H1 (cell line): ENCODE results near the gene DDX41. TPM values are rescaled to one million over a fixed set of nuclear protein-coding genes. Genes with fewer than 3 reads are reported as not detected.
A peak's percentile ranks its signal among the peaks of the same experiment; 100 is the strongest.

Experiments
- BCL11A ChIP-seq, 2 experiments: IDR thresholded peaks; one replicate each; pipeline ENCODE4 v1.6.1; 2011; ENCODE audit warnings: low read depth in 2 of 2, low read length in 2 of 2, mild to moderate bottlenecking in 2 of 2
- CEBPB ChIP-seq: IDR thresholded peaks from 2 replicates; pipeline ENCODE4 v1.6.1; 2012; ENCODE audit warnings: low read depth, low read length
- HDAC2 ChIP-seq, 2 experiments: fragments of 300-600 bp in 1 of 2; sonication (generic) in 1 of 2; IDR thresholded peaks; 2 replicates each; pipeline ENCODE4 v1.6.1; 2011 to 2012; ENCODE audit warnings: low read depth in 2 of 2, low read length in 2 of 2, mild to moderate bottlenecking in 2 of 2, moderate library complexity in 2 of 2, borderline replicate concordance in 1 of 2, inconsistent platforms in 1 of 2
- JUN ChIP-seq: IDR thresholded peaks from 2 replicates; pipeline ENCODE4 v1.6.1; 2011; ENCODE audit warnings: low read depth, mild to moderate bottlenecking, improper control_type of control experiment, low read length
- KDM1A ChIP-seq: fragments of 200-600, 300-600 bp; sonication (generic); IDR thresholded peaks from 2 replicates; pipeline ENCODE4 v1.7.1; 2016; ENCODE audit warnings: mild to moderate bottlenecking, low read length, borderline replicate concordance
- RBBP5 ChIP-seq: IDR thresholded peaks from 2 replicates; pipeline ENCODE4 v1.7.1; 2012; ENCODE audit warnings: low read depth, mild to moderate bottlenecking, inconsistent platforms, low read length, moderate library complexity, borderline replicate concordance
- RXRA ChIP-seq: IDR thresholded peaks from 2 replicates; pipeline ENCODE4 v1.6.1; 2011; ENCODE audit warnings: low read depth, mild to moderate bottlenecking, low read length, moderate library complexity; ENCODE audit not compliant: insufficient read depth
- TAF1 ChIP-seq: IDR thresholded peaks from 2 replicates; pipeline ENCODE4 v1.6.1; 2011; ENCODE audit warnings: mild to moderate bottlenecking, low read depth, low read length
- YY1 ChIP-seq: IDR thresholded peaks from 2 replicates; pipeline ENCODE4 v1.6.1; 2011; ENCODE audit warnings: low read depth, mild to moderate bottlenecking, low read length
- ZNF274 ChIP-seq: IDR thresholded peaks from 2 replicates; pipeline ENCODE4 v1.7.0; 2012; ENCODE audit warnings: low read length, borderline replicate concordance; ENCODE audit errors: extremely low read depth
- polyA plus RNA-seq, 7 experiments: library from polyadenylated mRNA; depleted of rRNA in 3 of 7; stranded (reverse) in 5 of 7; unstranded in 2 of 7; fragments of >200 nt in 5 of 7; fragments of 200-250 nt in 2 of 7; gene quantifications; 1 replicate in 5 of 7; 2 replicates in 1 of 7; 4 replicates in 1 of 7; pipeline versions ENCODE4 v1.2.1 to v1.2.3, GENCODE V29; 2011 to 2013; ENCODE audit warnings: missing spikeins in 2 of 7, mixed read lengths in 2 of 7
- total RNA-seq: library from RNA; stranded (reverse); fragmentation: NEBNext Ultra II Directional; extraction: Animal tissue kit (Norgen Biotek cat#: 25700); gene quantifications from 2 replicates; pipeline ENCODE4 v1.2.1, GENCODE V29; 2021
- TF ChIP-seq, protein P1 (sequence below): IDR thresholded peaks from 2 replicates; pipeline ENCODE4 v1.6.1; 2012; ENCODE audit warnings: inconsistent platforms
- TF ChIP-seq, protein P2 (sequence below): fragments of 300-600 bp; sonication (generic); IDR thresholded peaks from 2 replicates; pipeline ENCODE4 v1.7.1; 2012; ENCODE audit warnings: low read length, moderate library complexity, mild to moderate bottlenecking, inconsistent platforms; ENCODE audit not compliant: insufficient replicate concordance

Gene DDX41
- total and polyA plus RNA-seq, 2 of the 8 experiments (the other 6 are each of a cell fraction or from before 2014, with no cell fraction given): 102 to 135 TPM

DNA sequence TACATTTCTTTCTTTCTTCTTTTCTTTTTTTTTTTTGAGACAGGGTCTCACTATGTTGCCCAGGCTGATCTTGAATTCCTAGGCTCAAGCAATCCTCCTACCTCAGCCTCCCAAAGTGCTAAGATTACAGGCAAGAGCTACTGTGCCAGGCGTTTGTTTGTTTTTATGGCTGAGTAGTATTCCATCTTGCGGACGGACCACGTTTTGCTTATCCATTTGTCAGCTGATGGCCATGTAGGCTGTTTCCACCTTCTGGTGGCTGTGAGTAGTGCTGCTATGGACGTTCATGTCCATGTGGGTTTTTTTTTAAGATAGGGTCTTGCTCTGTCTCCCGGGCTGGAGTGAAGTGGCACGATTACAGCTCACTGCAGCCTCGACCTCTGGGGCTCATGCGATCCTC, 9.6 kb downstream of the DDX41 start (continued):
- TF ChIP-seq ZNF274 (no peak), JUN (no peak), YY1 (0 out of 2 replicates have a peak, but pooled peaks have one; percentile 8), RXRA (no peak), RBBP5 (no peak), CEBPB (no peak), HDAC2 (IDR thresholded peaks at IDR 0.05; ENCODE audit: borderline replicate concordance in 1 of 2, low read depth in 2 of 2, low read length in 2 of 2) (no peak), KDM1A (0 out of 2 replicates have a peak, but pooled peaks have one; percentile 33), BCL11A (IDR thresholded peaks at IDR 0.05; ENCODE audit: low read depth in 2 of 2, low read length in 2 of 2) (no peak), TAF1 (no peak)
- TF ChIP-seq, protein P1, sequence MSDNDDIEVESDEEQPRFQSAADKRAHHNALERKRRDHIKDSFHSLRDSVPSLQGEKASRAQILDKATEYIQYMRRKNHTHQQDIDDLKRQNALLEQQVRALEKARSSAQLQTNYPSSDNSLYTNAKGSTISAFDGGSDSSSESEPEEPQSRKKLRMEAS: no peak
- TF ChIP-seq, protein P2, sequence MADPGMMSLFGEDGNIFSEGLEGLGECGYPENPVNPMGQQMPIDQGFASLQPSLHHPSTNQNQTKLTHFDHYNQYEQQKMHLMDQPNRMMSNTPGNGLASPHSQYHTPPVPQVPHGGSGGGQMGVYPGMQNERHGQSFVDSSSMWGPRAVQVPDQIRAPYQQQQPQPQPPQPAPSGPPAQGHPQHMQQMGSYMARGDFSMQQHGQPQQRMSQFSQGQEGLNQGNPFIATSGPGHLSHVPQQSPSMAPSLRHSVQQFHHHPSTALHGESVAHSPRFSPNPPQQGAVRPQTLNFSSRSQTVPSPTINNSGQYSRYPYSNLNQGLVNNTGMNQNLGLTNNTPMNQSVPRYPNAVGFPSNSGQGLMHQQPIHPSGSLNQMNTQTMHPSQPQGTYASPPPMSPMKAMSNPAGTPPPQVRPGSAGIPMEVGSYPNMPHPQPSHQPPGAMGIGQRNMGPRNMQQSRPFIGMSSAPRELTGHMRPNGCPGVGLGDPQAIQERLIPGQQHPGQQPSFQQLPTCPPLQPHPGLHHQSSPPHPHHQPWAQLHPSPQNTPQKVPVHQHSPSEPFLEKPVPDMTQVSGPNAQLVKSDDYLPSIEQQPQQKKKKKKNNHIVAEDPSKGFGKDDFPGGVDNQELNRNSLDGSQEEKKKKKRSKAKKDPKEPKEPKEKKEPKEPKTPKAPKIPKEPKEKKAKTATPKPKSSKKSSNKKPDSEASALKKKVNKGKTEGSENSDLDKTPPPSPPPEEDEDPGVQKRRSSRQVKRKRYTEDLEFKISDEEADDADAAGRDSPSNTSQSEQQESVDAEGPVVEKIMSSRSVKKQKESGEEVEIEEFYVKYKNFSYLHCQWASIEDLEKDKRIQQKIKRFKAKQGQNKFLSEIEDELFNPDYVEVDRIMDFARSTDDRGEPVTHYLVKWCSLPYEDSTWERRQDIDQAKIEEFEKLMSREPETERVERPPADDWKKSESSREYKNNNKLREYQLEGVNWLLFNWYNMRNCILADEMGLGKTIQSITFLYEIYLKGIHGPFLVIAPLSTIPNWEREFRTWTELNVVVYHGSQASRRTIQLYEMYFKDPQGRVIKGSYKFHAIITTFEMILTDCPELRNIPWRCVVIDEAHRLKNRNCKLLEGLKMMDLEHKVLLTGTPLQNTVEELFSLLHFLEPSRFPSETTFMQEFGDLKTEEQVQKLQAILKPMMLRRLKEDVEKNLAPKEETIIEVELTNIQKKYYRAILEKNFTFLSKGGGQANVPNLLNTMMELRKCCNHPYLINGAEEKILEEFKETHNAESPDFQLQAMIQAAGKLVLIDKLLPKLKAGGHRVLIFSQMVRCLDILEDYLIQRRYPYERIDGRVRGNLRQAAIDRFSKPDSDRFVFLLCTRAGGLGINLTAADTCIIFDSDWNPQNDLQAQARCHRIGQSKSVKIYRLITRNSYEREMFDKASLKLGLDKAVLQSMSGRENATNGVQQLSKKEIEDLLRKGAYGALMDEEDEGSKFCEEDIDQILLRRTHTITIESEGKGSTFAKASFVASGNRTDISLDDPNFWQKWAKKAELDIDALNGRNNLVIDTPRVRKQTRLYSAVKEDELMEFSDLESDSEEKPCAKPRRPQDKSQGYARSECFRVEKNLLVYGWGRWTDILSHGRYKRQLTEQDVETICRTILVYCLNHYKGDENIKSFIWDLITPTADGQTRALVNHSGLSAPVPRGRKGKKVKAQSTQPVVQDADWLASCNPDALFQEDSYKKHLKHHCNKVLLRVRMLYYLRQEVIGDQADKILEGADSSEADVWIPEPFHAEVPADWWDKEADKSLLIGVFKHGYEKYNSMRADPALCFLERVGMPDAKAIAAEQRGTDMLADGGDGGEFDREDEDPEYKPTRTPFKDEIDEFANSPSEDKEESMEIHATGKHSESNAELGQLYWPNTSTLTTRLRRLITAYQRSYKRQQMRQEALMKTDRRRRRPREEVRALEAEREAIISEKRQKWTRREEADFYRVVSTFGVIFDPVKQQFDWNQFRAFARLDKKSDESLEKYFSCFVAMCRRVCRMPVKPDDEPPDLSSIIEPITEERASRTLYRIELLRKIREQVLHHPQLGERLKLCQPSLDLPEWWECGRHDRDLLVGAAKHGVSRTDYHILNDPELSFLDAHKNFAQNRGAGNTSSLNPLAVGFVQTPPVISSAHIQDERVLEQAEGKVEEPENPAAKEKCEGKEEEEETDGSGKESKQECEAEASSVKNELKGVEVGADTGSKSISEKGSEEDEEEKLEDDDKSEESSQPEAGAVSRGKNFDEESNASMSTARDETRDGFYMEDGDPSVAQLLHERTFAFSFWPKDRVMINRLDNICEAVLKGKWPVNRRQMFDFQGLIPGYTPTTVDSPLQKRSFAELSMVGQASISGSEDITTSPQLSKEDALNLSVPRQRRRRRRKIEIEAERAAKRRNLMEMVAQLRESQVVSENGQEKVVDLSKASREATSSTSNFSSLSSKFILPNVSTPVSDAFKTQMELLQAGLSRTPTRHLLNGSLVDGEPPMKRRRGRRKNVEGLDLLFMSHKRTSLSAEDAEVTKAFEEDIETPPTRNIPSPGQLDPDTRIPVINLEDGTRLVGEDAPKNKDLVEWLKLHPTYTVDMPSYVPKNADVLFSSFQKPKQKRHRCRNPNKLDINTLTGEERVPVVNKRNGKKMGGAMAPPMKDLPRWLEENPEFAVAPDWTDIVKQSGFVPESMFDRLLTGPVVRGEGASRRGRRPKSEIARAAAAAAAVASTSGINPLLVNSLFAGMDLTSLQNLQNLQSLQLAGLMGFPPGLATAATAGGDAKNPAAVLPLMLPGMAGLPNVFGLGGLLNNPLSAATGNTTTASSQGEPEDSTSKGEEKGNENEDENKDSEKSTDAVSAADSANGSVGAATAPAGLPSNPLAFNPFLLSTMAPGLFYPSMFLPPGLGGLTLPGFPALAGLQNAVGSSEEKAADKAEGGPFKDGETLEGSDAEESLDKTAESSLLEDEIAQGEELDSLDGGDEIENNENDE: no peak
